ENCODE results near the gene TCF7L2.

GRCh38 chr10:112950714-112951358 is 789 bp downstream of the TCF7L2 start:
- TF ChIP-seq POLR2A (IDR thresholded peaks at IDR 0.05), result no peak
- TF ChIP-seq, protein P1, sequence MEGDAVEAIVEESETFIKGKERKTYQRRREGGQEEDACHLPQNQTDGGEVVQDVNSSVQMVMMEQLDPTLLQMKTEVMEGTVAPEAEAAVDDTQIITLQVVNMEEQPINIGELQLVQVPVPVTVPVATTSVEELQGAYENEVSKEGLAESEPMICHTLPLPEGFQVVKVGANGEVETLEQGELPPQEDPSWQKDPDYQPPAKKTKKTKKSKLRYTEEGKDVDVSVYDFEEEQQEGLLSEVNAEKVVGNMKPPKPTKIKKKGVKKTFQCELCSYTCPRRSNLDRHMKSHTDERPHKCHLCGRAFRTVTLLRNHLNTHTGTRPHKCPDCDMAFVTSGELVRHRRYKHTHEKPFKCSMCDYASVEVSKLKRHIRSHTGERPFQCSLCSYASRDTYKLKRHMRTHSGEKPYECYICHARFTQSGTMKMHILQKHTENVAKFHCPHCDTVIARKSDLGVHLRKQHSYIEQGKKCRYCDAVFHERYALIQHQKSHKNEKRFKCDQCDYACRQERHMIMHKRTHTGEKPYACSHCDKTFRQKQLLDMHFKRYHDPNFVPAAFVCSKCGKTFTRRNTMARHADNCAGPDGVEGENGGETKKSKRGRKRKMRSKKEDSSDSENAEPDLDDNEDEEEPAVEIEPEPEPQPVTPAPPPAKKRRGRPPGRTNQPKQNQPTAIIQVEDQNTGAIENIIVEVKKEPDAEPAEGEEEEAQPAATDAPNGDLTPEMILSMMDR (IDR thresholded peaks at IDR 0.05), result no peak
